Endothelial cell of umbilical vein (primary cell): ENCODE measurements around the gene ZSWIM6. TPM values are rescaled to one million over a fixed set of nuclear protein-coding genes. Genes with fewer than 3 reads are reported as not detected.

Source experiments
- BruUV-seq: library from RNA; stranded (reverse); fragments of 400-500 nt; replicated peaks from 2 replicates; lab custom pipeline; 2021; lab: Mats Ljungman, UMichigan
- CTCF ChIA-PET: fragments of 300-600, 350-600 bp; sonication (Branson Sonifier 250); formaldehyde crosslinking; loops from one replicate; lab custom pipeline; 2021; ENCODE audit warnings: antibody characterized with exemption, inconsistent platforms; lab: Charles Lee
- POLR2A ChIA-PET: fragments of 300-600, 350-600 bp; sonication (Branson Sonifier 250); formaldehyde crosslinking; loops from one replicate; lab custom pipeline; 2021; ENCODE audit warnings: antibody characterized with exemption, inconsistent platforms; lab: Charles Lee
- DNase-seq: peaks from one replicate; pipeline ENCODE4 v3.0.0-alpha.2; 2011; ENCODE audit warnings: low read depth, low spot score
- FAIRE-seq: peaks from 2 replicates; lab custom pipeline; 2011; peaks lifted over from hg19 to GRCh38; lab: Jason Lieb, UNC
- H2AFZ ChIP-seq: 2 replicates; pipeline ENCODE4 v1.6.0; 2012; ENCODE audit warnings: low read depth, low read length, control low read depth, inconsistent platforms
- H3K27ac ChIP-seq: 2 replicates; pipeline ENCODE4 v1.5.1; 2011; ENCODE audit warnings: low read depth, mild to moderate bottlenecking, control low read depth, low read length, moderate library complexity; ENCODE audit not compliant: insufficient read depth
- H3K27me3 ChIP-seq, 2 experiments: 2 replicates each; pipeline versions ENCODE4 v1.6.0 to v1.6.1; 2011; ENCODE audit warnings: low read length in 2 of 2, mixed read lengths in 1 of 2; ENCODE audit not compliant: control insufficient read depth in 2 of 2, insufficient read depth in 2 of 2
- H3K36me3 ChIP-seq, 2 experiments: 2 replicates in 1 of 2; 3 replicates in 1 of 2; pipeline ENCODE4 v1.5.1; 2011; ENCODE audit warnings: low read length in 2 of 2, mild to moderate bottlenecking in 1 of 2, moderate library complexity in 1 of 2; ENCODE audit not compliant: control insufficient read depth in 2 of 2, insufficient read depth in 2 of 2; ENCODE audit errors: extremely low read depth in 1 of 2
- H3K4me1 ChIP-seq: 3 replicates; pipeline ENCODE4 v1.5.1; 2011; ENCODE audit warnings: mild to moderate bottlenecking, low read length; ENCODE audit not compliant: control insufficient read depth, insufficient read depth; ENCODE audit errors: extremely low read depth
- H3K4me2 ChIP-seq: 2 replicates; pipeline ENCODE4 v1.6.1; 2011; ENCODE audit warnings: low read length, control low read depth, mixed read lengths; ENCODE audit not compliant: insufficient read depth
- H3K4me3 ChIP-seq, 3 experiments: fragments of 200-600 bp in 1 of 3; sonication (generic), shearing (Covaris generic) in 1 of 3; replicated peaks in 1 of 3; 2 replicates each; pipeline ENCODE4 v1.5.1; 2011 to 2016; ENCODE audit warnings: control low read depth in 3 of 3, low read length in 3 of 3, mild to moderate bottlenecking in 2 of 3, inconsistent platforms in 1 of 3, low read depth in 1 of 3, moderate library complexity in 1 of 3; ENCODE audit not compliant: insufficient read depth in 1 of 3
- H3K79me2 ChIP-seq: 2 replicates; pipeline ENCODE4 v1.6.0; 2012; ENCODE audit warnings: low read length, inconsistent platforms; ENCODE audit not compliant: control insufficient read depth, insufficient read depth
- H3K9ac ChIP-seq: replicated peaks from 2 replicates; pipeline ENCODE3; 2011; ENCODE audit warnings: low read length, control low read depth; ENCODE audit not compliant: insufficient read depth; ENCODE audit errors: extremely low read depth
- H3K9me1 ChIP-seq: replicated peaks from 3 replicates; pipeline ENCODE4 v1.6.0; 2011; ENCODE audit warnings: mild to moderate bottlenecking, low read length; ENCODE audit not compliant: control insufficient read depth, insufficient read depth; ENCODE audit errors: extremely low read depth
- H3K9me3 ChIP-seq: replicated peaks from 2 replicates; pipeline ENCODE4 v1.5.1; 2012; ENCODE audit warnings: low read length, inconsistent platforms; ENCODE audit not compliant: control insufficient read depth, insufficient read depth
- H4K20me1 ChIP-seq: replicated peaks from 2 replicates; pipeline ENCODE3; 2011; ENCODE audit warnings: mild to moderate bottlenecking, low read length; ENCODE audit not compliant: control insufficient read depth, insufficient read depth; ENCODE audit errors: extremely low read depth
- CTCF ChIP-seq, 2 donors: IDR thresholded peaks; 1 replicate in 1 of 2; 2 replicates in 1 of 2; pipeline ENCODE4 v1.5.1; 2011; ENCODE audit warnings: low read length in 2 of 2, mild to moderate bottlenecking in 2 of 2, moderate library complexity in 2 of 2, control low read depth in 1 of 2, inconsistent platforms in 1 of 2, low read depth in 1 of 2; ENCODE audit not compliant: insufficient read depth in 1 of 2; ENCODE audit errors: extremely low read depth in 1 of 2
- EZH2 ChIP-seq: IDR thresholded peaks from 2 replicates; pipeline ENCODE4 v1.6.1; 2012; ENCODE audit warnings: borderline replicate concordance, low read depth, mild to moderate bottlenecking, moderate library complexity, low read length, inconsistent platforms; ENCODE audit not compliant: severe bottlenecking
- FOS ChIP-seq: IDR thresholded peaks from 2 replicates; pipeline ENCODE4 v1.6.1; 2011; ENCODE audit warnings: mild to moderate bottlenecking, low read length, moderate library complexity, borderline replicate concordance; ENCODE audit not compliant: insufficient read depth
- GATA2 ChIP-seq: IDR thresholded peaks from 2 replicates; pipeline ENCODE4 v1.7.0; 2011; ENCODE audit warnings: low read depth, mild to moderate bottlenecking, moderate library complexity, mixed read lengths, low read length; ENCODE audit not compliant: insufficient read length, insufficient read depth
- JUN ChIP-seq: IDR thresholded peaks from 2 replicates; pipeline ENCODE4 v1.6.1; 2011; ENCODE audit warnings: borderline replicate concordance, low read depth; ENCODE audit not compliant: insufficient read length, insufficient read depth
- MYC ChIP-seq: IDR thresholded peaks from one replicate; pipeline ENCODE4 v1.6.1; 2011; ENCODE audit warnings: mild to moderate bottlenecking, low read depth, low read length
- POLR2A ChIP-seq: IDR thresholded peaks from 2 replicates; pipeline ENCODE4 v1.6.1; 2012; ENCODE audit warnings: low read depth, mild to moderate bottlenecking, control low read depth, low read length
- POLR2AphosphoS5 ChIP-seq: IDR thresholded peaks from 2 replicates; pipeline ENCODE4 v1.6.1; 2012; ENCODE audit warnings: low read depth, mild to moderate bottlenecking, control low read depth, low read length, moderate library complexity; ENCODE audit not compliant: insufficient read depth
- dilution Hi-C: fragments of 300-500 bp; cut with MboI; formaldehyde crosslinking; loops from one replicate; pipeline ENCODE4 v1.15.0; 2019; ENCODE audit warnings: low sequenced_read_pairs; ENCODE audit not compliant: extremely low pct_ligation_motif_present
- intact Hi-C: fragments of 100-400 bp; cut with micrococcal nuclease; formaldehyde crosslinking; loops from one replicate; pipeline ENCODE4 v1.10.0; 2022
- polyA plus RNA-seq, 4 experiments: library from polyadenylated mRNA; depleted of rRNA in 3 of 4; stranded (reverse) in 3 of 4; unstranded in 1 of 4; fragments of >200 nt; gene quantifications; 2 replicates each; pipeline versions ENCODE4 v1.2.1 to v1.2.3, GENCODE V29; 2011 to 2012; ENCODE audit warnings: missing spikeins in 1 of 4
- total RNA-seq: library from RNA; stranded (reverse); gene quantifications from 2 replicates; pipeline ENCODE4 v1.2.3, GENCODE V29; 2021
- TF ChIP-seq, protein P1 (sequence below): IDR thresholded peaks from 2 replicates; pipeline ENCODE4 v1.6.1; 2011; ENCODE audit not compliant: insufficient read depth, insufficient read length

ZSWIM6 gene
- total and polyA plus RNA-seq, 2 donors (not counting 3 experiments of a cell fraction or from before 2014, with no cell fraction given), result 14.9 to 25.3 TPM

- no peaks in the 10 kb centered on the region for H3K27me3 ChIP-seq
- no peak overlapping the region for H2AFZ ChIP-seq
- intact Hi-C loops (loop anchor here (1.0 kb wide), 5 partner anchors 9 to 50 kb away; no protein-coding TSS in a partner anchor), dilution Hi-C loops (no loop called here)
- FAIRE-seq (peak; percentile 91), DNase-seq (peak; percentile 97)
- H3K36me3 ChIP-seq, result no peaks in the 10 kb centered on the region
- TF ChIP-seq, protein P1, sequence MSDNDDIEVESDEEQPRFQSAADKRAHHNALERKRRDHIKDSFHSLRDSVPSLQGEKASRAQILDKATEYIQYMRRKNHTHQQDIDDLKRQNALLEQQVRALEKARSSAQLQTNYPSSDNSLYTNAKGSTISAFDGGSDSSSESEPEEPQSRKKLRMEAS, result no peak
- TF ChIP-seq GATA2, result peak; percentile 90
- TF ChIP-seq FOS, result peak; percentile 99
- no peak for TF ChIP-seq CTCF (IDR thresholded peaks at IDR 0.05; ENCODE audit: extremely low read depth in 1 of 2, insufficient read depth in 1 of 2, low read depth in 1 of 2, low read length in 2 of 2)
- TF ChIP-seq POLR2A, result peak; percentile 73
- no peak for TF ChIP-seq EZH2
- peak; percentile 86 for TF ChIP-seq JUN
- peak; percentile 89 for TF ChIP-seq POLR2AphosphoS5
- TF ChIP-seq MYC, result peak; percentile 65
- peak overlapping the region; percentile 80 for H3K4me2 ChIP-seq
- POLR2A ChIA-PET, result interaction anchor here (0.7 to 1.9 kb wide), 6 partner anchors 8 to 145 kb away, joined by 3 to 23 read pairs (median 4); partner anchors contain the start of gene ZSWIM6
- no peak overlapping the region for H3K4me3 ChIP-seq
- H4K20me1 ChIP-seq, result no peaks in the 10 kb centered on the region
- H3K27ac ChIP-seq, result peak overlapping the region; percentile 95
- CTCF ChIA-PET, result interaction anchor here (0.7 to 2.0 kb wide), 12 partner anchors 8 to 259 kb away, joined by 3 to 20 read pairs (median 4); partner anchors contain the start of gene ZSWIM6
- H3K9me3 ChIP-seq, result no peaks in the 10 kb centered on the region
- no peaks in the 10 kb centered on the region for H3K79me2 ChIP-seq
- peaks cover 57% of the 10 kb centered on the region for H3K4me1 ChIP-seq
- H3K9me1 ChIP-seq, result no peaks in the 10 kb centered on the region
- TSS peak; percentile 82 for BruUV-seq
- H3K9ac ChIP-seq, result peak overlapping the region; percentile 85
Measured at GRCh38 chr5:61313960-61314681, 17.9 kb upstream of the ZSWIM6 start.
